ENCODE data around the gene PUS1.
A peak's percentile ranks its signal among the peaks of the same experiment; 100 is the strongest.

PUS1 gene

GRCh38 chr12:131892711-131893604, 36.1 kb upstream of the PUS1 start:
- Histone ChIP-seq H3K36me3 (ENCODE audit: control insufficient read depth, insufficient read depth, low read length) (no peaks in the 10 kb centered on the region), H3K9me3 (ENCODE audit: control insufficient read depth, low read length) (no peaks in the 10 kb centered on the region), H3K9ac (no peak overlapping the region), H3K4me1 (peaks cover 15% of the 10 kb centered on the region), H3K79me2 (peaks cover 9% of the 10 kb centered on the region), H3K4me3 (ENCODE audit: low read depth, low read length) (no peak overlapping the region), H3K27ac (no peak overlapping the region), H2AFZ (no peak overlapping the region), H3K27me3 (ENCODE audit: control insufficient read depth, insufficient read depth, low read length) (no peaks in the 10 kb centered on the region), H3K4me2 (ENCODE audit: low read length) (no peak overlapping the region)
- TF ChIP-seq CTCF (IDR thresholded peaks at IDR 0.05), result no peak

DNA sequence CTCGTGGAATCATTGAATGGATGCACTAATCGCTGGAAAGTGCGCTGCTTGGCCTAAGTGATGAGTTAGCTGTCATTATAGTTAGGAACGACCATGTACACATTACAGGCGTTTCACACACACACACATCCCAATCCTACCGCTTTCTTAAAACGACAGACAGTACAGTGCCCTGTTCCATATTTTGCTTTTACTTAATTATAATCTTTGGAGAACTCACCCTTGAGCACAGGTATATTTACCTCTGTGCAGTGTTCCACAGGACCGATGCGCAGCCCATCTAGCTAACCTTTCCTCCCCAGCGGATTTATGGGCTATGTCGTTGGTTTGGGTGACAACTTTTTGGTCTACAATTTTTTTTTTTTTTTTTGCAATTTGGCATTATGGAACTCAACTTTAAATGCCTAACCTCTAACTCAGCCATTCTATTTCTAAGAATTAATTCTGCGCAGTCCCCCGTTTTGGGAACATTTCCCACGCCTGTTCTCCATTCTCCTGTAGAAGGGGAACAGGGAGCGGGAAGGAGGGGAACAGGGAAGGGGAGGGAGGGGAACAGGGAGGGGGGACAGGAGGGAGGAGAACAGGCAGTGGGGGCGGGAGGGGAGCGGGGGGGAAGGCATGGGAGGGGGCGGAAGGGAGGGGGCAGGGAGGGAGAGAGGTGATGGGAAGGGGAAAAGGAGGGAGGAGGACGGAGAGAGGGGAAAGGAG, 35.3 kb upstream of the PUS1 start:
- no peak overlapping the region for H3K4me3 ChIP-seq (ENCODE audit: low read depth, low read length)

DNA sequence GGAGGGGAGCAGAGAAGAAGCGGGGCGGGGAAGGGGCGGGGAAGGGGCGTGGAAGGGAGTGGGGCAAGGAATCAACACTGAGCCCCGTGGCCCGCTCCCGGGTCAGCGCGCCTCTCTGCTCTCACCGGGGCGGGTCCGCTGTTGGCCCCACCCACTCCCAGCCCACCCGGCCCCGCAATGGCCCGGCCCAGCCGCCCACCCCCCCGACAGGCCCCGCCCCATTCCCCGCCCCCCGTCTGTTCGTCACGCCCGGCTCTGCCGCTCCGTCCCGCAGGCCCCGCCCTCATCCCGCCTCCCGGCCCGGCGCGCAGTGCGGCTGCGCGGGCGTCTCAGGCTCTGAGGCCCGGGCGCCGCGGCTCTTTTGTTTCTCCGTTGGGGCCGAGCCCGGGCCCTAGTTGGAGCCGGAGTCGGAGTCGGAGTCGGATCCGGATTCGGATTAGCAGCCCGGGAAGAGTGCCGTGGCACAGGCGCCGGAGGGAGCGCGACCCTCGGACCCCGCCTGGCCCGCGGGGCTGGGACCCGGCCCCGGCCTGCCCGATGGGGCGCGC, 34.7 kb upstream of the PUS1 start, which contains the start of gene ULK1:
Gene ULK1, plus strand, starts transcription at position 310 of the 548 bp plus-strand sequence. CDS start 380 bp downstream, outside the sequence.
- Histone ChIP-seq H3K27ac (peak within 1 kb of the TSS; percentile 99), H3K4me1 (peaks cover 13% of the 10 kb centered on the region)
- no peak for TF ChIP-seq CTCF (IDR thresholded peaks at IDR 0.05)

More for the DNA sequence above, 35.3 kb upstream of the PUS1 start:
- no peak for TF ChIP-seq CTCF (IDR thresholded peaks at IDR 0.05)
- Histone ChIP-seq H3K4me1 (peaks cover 15% of the 10 kb centered on the region), H3K9me3 (ENCODE audit: control insufficient read depth, low read length) (no peaks in the 10 kb centered on the region), H2AFZ (no peak overlapping the region), H3K36me3 (ENCODE audit: control insufficient read depth, insufficient read depth, low read length) (no peaks in the 10 kb centered on the region), H3K27me3 (ENCODE audit: control insufficient read depth, insufficient read depth, low read length) (no peaks in the 10 kb centered on the region), H3K27ac (peak overlapping the region; percentile 29), H3K9ac (no peak overlapping the region), H3K4me2 (ENCODE audit: low read length) (no peak overlapping the region), H3K79me2 (peaks cover 14% of the 10 kb centered on the region)

GRCh38 chr12:131894981-131895639, 34.0 kb upstream of the PUS1 start:
- Histone ChIP-seq H3K36me3 (ENCODE audit: control insufficient read depth, insufficient read depth, low read length) (no peaks in the 10 kb centered on the region), H3K4me1 (peaks cover 13% of the 10 kb centered on the region), H3K9me3 (ENCODE audit: control insufficient read depth, low read length) (no peaks in the 10 kb centered on the region), H3K4me3 (ENCODE audit: low read depth, low read length) (peak overlapping the region; percentile 57), H3K27ac (peak overlapping the region; percentile 99), H3K4me2 (ENCODE audit: low read length) (peak overlapping the region; percentile 100), H3K9ac (peak overlapping the region; percentile 83), H3K79me2 (peaks cover 22% of the 10 kb centered on the region), H2AFZ (peak overlapping the region; percentile 82), H3K27me3 (ENCODE audit: control insufficient read depth, insufficient read depth, low read length) (no peaks in the 10 kb centered on the region)
- TF ChIP-seq CTCF (IDR thresholded peaks at IDR 0.05), result no peak

More for the DNA sequence above, 34.7 kb upstream of the PUS1 start, which contains the start of gene ULK1:
- Histone ChIP-seq H2AFZ (peak within 1 kb of the TSS; percentile 82), H3K9me3 (ENCODE audit: control insufficient read depth, low read length) (no peaks in the 10 kb centered on the region), H3K4me3 (ENCODE audit: low read depth, low read length) (peak within 1 kb of the TSS; percentile 57), H3K9ac (peak within 1 kb of the TSS; percentile 83), H3K79me2 (peaks cover 17% of the 10 kb centered on the region), H3K36me3 (ENCODE audit: control insufficient read depth, insufficient read depth, low read length) (no peaks in the 10 kb centered on the region), H3K27me3 (ENCODE audit: control insufficient read depth, insufficient read depth, low read length) (no peaks in the 10 kb centered on the region), H3K4me2 (ENCODE audit: low read length) (peak within 1 kb of the TSS; percentile 100)
